K562 (cell line): ENCODE data around the gene ECSCR. TPM values are rescaled to one million over a fixed set of nuclear protein-coding genes. Genes with fewer than 3 reads are reported as not detected.

Experiments used
- BRD9 ChIP-seq: fragments of 450-650 bp; IDR thresholded peaks from 2 replicates; pipeline ENCODE4 v1.6.1; 2018; ENCODE audit warnings: low read depth; ENCODE audit not compliant: partially characterized antibody
- C11orf30 ChIP-seq: fragments of 450-650 bp; IDR thresholded peaks from 2 replicates; pipeline ENCODE4 v1.6.1; 2016; ENCODE audit warnings: low read depth, mild to moderate bottlenecking
- DMBX1 ChIP-seq: fragments of 250-450 bp; sonication (Bioruptor Pico); IDR thresholded peaks from 2 replicates; pipeline ENCODE4 v1.8.0; 2022; ENCODE audit warnings: inconsistent platforms, mild to moderate bottlenecking, moderate library complexity, borderline replicate concordance
- E2F1 ChIP-seq: sonication (generic); formaldehyde crosslinking; IDR thresholded peaks from 2 replicates; pipeline ENCODE4 v1.8.1; 2023; ENCODE audit warnings: mild to moderate bottlenecking, missing genetic modification reagents, moderate library complexity
- ETS1 ChIP-seq: conservative IDR thresholded peaks from 2 replicates; pipeline ENCODE4 v1.6.1; 2011; ENCODE audit warnings: low read depth, mild to moderate bottlenecking, low read length; ENCODE audit not compliant: control insufficient read depth
- FOS ChIP-seq: IDR thresholded peaks from 3 replicates; pipeline ENCODE4 v1.6.1; 2011; ENCODE audit not compliant: insufficient read length; ENCODE audit errors: extremely low read depth
- MCM3 ChIP-seq: fragments of 450-650 bp; IDR thresholded peaks from 2 replicates; pipeline ENCODE4 v1.6.1; 2016
- NEUROD1 ChIP-seq: fragments of 150-350 bp; IDR thresholded peaks from 2 replicates; pipeline ENCODE4 v1.6.1; 2014; ENCODE audit warnings: borderline replicate concordance, low read length, low read depth; ENCODE audit not compliant: partially characterized antibody
- NR2C1 ChIP-seq, 2 experiments: fragments of 450-650 bp; IDR thresholded peaks; 2 replicates each; pipeline ENCODE4 v1.6.1; 2017; ENCODE audit warnings: mild to moderate bottlenecking in 2 of 2, antibody characterized with exemption in 1 of 2, inconsistent platforms in 1 of 2, missing compliant biosample characterization in 1 of 2, missing genetic modification characterization in 1 of 2
- SNIP1 ChIP-seq: fragments of 450-650 bp; IDR thresholded peaks from 2 replicates; pipeline ENCODE4 v1.7.1; 2017; ENCODE audit warnings: low read depth, mild to moderate bottlenecking
- SOX6 ChIP-seq: fragments of 450-650 bp; IDR thresholded peaks from 2 replicates; pipeline ENCODE4 v1.6.1; 2014; ENCODE audit warnings: mild to moderate bottlenecking
- TCF3 ChIP-seq: sonication (generic); formaldehyde crosslinking; IDR thresholded peaks from 2 replicates; pipeline ENCODE4 v1.4.0; 2020; ENCODE audit warnings: mild to moderate bottlenecking, missing genetic modification reagents
- TEAD4 ChIP-seq, 2 experiments: sonication (generic) in 1 of 2; formaldehyde crosslinking in 1 of 2; IDR thresholded peaks; 2 replicates each; pipeline versions ENCODE4 v1.6.1 to v1.8.0; 2012 to 2022; ENCODE audit warnings: borderline replicate concordance in 1 of 2, inconsistent platforms in 1 of 2, low read length in 1 of 2, mild to moderate bottlenecking in 1 of 2, missing genetic modification reagents in 1 of 2
- ZNF212 ChIP-seq: fragments of 450-650 bp; formaldehyde crosslinking; IDR thresholded peaks from 2 replicates; pipeline ENCODE4 v1.4.0; 2020; ENCODE audit warnings: mild to moderate bottlenecking
- polyA plus RNA-seq, 8 experiments: library from polyadenylated mRNA; depleted of rRNA in 4 of 8; stranded (reverse) in 5 of 8; unstranded in 3 of 8; fragments of >200 nt; fragmentation: Nextera tagmentation in 2 of 8; fragmentation: Illumina TruSeq in 1 of 8; extraction: Ambion mirVana in 2 of 8; extraction: Trizol in 1 of 8; gene quantifications; 2 replicates each; pipeline versions ENCODE4 v1.2.1 to v1.2.3, GENCODE V29; 2011 to 2014; ENCODE audit warnings: inconsistent platforms in 1 of 8, missing spikeins in 1 of 8
- total RNA-seq, 7 experiments: library from RNA; depleted of rRNA in 6 of 7; stranded (reverse); fragments of >200 nt in 6 of 7; fragmentation: Illumina TruSeq in 2 of 7; extraction: Trizol in 2 of 7; gene quantifications; 2 replicates each; pipeline versions ENCODE4 v1.2.1 to v1.2.3, GENCODE V29; 2011 to 2021; ENCODE audit warnings: low replicate concordance in 1 of 7
- TF ChIP-seq, protein P1 (sequence below): fragments of 450-650 bp; IDR thresholded peaks from 2 replicates; pipeline ENCODE4 v1.6.1; 2014; ENCODE audit warnings: low read depth, mild to moderate bottlenecking, moderate library complexity, borderline replicate concordance
- TF ChIP-seq, protein P2 (sequence below): sonication (generic); formaldehyde crosslinking; IDR thresholded peaks from 2 replicates; pipeline ENCODE4 v1.8.0; 2023; ENCODE audit warnings: missing genetic modification reagents, mild to moderate bottlenecking, borderline replicate concordance

ECSCR gene
- total and polyA plus RNA-seq, 9 of the 15 experiments (the other 6 are each of a cell fraction or from before 2014, with no cell fraction given), result 0.10 to 0.25 (median 0.13) TPM; not detected in 6

DNA sequence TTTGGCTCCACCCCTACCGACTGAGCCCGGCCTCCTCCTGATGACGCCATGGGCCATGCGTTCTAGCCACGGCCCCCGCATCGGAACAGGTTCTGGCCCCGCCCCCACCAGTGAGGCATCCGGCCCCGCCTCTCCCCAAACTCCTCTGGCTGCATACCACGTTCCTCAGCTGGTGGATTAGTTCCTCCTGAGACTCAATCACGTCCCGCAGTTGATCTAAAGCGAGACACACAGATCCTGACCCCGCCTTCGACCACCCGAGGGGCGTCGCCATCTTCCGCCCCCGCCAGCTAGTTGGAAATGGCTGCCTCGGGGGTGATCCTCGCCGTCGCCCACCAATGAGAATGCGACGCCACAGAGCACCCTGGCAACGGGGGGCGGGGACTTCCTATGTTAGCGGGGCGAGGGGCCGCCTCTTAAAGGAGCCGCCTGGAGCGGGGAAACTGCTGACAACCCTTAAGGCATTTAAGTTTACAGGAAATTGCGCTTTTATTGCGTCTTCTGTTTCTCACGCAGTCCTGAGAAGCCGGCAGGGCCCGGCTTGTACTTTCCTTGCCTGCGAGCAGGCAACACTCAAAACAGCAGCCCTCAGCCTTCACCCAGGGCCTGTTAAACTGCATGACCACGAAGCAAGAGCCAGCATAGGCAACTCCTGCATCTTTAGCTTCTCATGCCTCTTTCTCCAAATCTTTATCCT is 58.6 kb downstream of the ECSCR start, which contains the start of gene SPATA24 (continued):
- TF ChIP-seq E2F1 (CRISPR knock-in tag), result no peak; the same call in 1 of the 2 replicates
- no peak for TF ChIP-seq DMBX1 (CRISPR knock-in tag)
- peak; percentile 41 for TF ChIP-seq BRD9
- TF ChIP-seq, protein P1, sequence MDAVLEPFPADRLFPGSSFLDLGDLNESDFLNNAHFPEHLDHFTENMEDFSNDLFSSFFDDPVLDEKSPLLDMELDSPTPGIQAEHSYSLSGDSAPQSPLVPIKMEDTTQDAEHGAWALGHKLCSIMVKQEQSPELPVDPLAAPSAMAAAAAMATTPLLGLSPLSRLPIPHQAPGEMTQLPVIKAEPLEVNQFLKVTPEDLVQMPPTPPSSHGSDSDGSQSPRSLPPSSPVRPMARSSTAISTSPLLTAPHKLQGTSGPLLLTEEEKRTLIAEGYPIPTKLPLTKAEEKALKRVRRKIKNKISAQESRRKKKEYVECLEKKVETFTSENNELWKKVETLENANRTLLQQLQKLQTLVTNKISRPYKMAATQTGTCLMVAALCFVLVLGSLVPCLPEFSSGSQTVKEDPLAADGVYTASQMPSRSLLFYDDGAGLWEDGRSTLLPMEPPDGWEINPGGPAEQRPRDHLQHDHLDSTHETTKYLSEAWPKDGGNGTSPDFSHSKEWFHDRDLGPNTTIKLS, result peak; percentile 63
- no peak for TF ChIP-seq NR2C1 (IDR thresholded peaks at IDR 0.05)
- TF ChIP-seq NR2C1 (tag; IDR thresholded peaks at IDR 0.05), result peak; percentile 23; the same call in 1 of the 2 replicates
- TF ChIP-seq SNIP1, result no peak
- TF ChIP-seq, protein P2, sequence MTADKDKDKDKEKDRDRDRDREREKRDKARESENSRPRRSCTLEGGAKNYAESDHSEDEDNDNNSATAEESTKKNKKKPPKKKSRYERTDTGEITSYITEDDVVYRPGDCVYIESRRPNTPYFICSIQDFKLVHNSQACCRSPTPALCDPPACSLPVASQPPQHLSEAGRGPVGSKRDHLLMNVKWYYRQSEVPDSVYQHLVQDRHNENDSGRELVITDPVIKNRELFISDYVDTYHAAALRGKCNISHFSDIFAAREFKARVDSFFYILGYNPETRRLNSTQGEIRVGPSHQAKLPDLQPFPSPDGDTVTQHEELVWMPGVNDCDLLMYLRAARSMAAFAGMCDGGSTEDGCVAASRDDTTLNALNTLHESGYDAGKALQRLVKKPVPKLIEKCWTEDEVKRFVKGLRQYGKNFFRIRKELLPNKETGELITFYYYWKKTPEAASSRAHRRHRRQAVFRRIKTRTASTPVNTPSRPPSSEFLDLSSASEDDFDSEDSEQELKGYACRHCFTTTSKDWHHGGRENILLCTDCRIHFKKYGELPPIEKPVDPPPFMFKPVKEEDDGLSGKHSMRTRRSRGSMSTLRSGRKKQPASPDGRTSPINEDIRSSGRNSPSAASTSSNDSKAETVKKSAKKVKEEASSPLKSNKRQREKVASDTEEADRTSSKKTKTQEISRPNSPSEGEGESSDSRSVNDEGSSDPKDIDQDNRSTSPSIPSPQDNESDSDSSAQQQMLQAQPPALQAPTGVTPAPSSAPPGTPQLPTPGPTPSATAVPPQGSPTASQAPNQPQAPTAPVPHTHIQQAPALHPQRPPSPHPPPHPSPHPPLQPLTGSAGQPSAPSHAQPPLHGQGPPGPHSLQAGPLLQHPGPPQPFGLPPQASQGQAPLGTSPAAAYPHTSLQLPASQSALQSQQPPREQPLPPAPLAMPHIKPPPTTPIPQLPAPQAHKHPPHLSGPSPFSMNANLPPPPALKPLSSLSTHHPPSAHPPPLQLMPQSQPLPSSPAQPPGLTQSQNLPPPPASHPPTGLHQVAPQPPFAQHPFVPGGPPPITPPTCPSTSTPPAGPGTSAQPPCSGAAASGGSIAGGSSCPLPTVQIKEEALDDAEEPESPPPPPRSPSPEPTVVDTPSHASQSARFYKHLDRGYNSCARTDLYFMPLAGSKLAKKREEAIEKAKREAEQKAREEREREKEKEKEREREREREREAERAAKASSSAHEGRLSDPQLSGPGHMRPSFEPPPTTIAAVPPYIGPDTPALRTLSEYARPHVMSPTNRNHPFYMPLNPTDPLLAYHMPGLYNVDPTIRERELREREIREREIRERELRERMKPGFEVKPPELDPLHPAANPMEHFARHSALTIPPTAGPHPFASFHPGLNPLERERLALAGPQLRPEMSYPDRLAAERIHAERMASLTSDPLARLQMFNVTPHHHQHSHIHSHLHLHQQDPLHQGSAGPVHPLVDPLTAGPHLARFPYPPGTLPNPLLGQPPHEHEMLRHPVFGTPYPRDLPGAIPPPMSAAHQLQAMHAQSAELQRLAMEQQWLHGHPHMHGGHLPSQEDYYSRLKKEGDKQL (CRISPR knock-in tag), result no peak
- TF ChIP-seq NEUROD1, result peak; percentile 91
- TF ChIP-seq TEAD4 (IDR thresholded peaks at IDR 0.05; ENCODE audit: low read length), result 0 out of 2 replicates have a peak, but pooled peaks have one; percentile 22
- no peak for TF ChIP-seq TEAD4 (CRISPR knock-in tag; IDR thresholded peaks at IDR 0.05; ENCODE audit: borderline replicate concordance)
- TF ChIP-seq ZNF212 (CRISPR knock-in tag), result no peak
- TF ChIP-seq ETS1, result peak; percentile 46; the same call in 1 of the 2 replicates
- TF ChIP-seq TCF3 (CRISPR knock-in tag), result 0 out of 2 replicates have a peak, but pooled peaks have one; percentile 2
- TF ChIP-seq MCM3, result no peak
- TF ChIP-seq FOS, result peak; percentile 19
- TF ChIP-seq SOX6, result 0 out of 2 replicates have a peak, but pooled peaks have one; percentile 36
- peak; percentile 63 for TF ChIP-seq C11orf30
